Lower leg skin (tissue), 4 donors: ENCODE measurements around the gene MYO15B. TPM values are rescaled to one million over a fixed set of nuclear protein-coding genes. Genes with fewer than 3 reads are reported as not detected.

Experiments
- DNase-seq, 2 donors: peaks; one replicate each; pipeline ENCODE4 v3.0.0-alpha.2; 2019; ENCODE audit warnings: low spot score in 2 of 2
- H3K4me3 ChIP-seq: fragments of 200-600 bp; sonication (generic); 2 replicates; pipeline ENCODE4 v1.5.1; 2017; ENCODE audit warnings: mild to moderate bottlenecking, low read depth; ENCODE audit not compliant: poor library complexity, severe bottlenecking
- CTCF ChIP-seq, 3 donors: fragments of 450-650 bp; IDR thresholded peaks; one replicate each; pipeline ENCODE4 v1.5.1; 2016; ENCODE audit warnings: antibody characterized with exemption in 3 of 3, mild to moderate bottlenecking in 3 of 3, moderate library complexity in 2 of 3
- POLR2A ChIP-seq, 2 donors: fragments of 450-650 bp; IDR thresholded peaks; one replicate each; pipeline ENCODE4 v1.6.1; 2016 to 2017; ENCODE audit warnings: antibody characterized with exemption in 2 of 2, mild to moderate bottlenecking in 1 of 2, moderate library complexity in 1 of 2
- WGBS, 2 donors: methylation state at CpG; one replicate each; pipeline ENCODE4 v1.1.5; 2018; 5-methylcytosine and 5-hydroxymethylcytosine counted together
- intact Hi-C: fragments of 100-400 bp; cut with DNase I; formaldehyde crosslinking; loops from one replicate; pipeline ENCODE4 v1.15.0; 2023; ENCODE audit warnings: low total_unique reads
- total RNA-seq, 4 donors: library from RNA; depleted of rRNA; stranded (reverse); fragments of >200 nt; gene quantifications; one replicate each; pipeline ENCODE4 v1.1.0, GENCODE V29; 2016

Gene MYO15B
- total RNA-seq, 4 donors from 2014 or later, result 32.1 to 103 (median 38.9) TPM

DNA sequence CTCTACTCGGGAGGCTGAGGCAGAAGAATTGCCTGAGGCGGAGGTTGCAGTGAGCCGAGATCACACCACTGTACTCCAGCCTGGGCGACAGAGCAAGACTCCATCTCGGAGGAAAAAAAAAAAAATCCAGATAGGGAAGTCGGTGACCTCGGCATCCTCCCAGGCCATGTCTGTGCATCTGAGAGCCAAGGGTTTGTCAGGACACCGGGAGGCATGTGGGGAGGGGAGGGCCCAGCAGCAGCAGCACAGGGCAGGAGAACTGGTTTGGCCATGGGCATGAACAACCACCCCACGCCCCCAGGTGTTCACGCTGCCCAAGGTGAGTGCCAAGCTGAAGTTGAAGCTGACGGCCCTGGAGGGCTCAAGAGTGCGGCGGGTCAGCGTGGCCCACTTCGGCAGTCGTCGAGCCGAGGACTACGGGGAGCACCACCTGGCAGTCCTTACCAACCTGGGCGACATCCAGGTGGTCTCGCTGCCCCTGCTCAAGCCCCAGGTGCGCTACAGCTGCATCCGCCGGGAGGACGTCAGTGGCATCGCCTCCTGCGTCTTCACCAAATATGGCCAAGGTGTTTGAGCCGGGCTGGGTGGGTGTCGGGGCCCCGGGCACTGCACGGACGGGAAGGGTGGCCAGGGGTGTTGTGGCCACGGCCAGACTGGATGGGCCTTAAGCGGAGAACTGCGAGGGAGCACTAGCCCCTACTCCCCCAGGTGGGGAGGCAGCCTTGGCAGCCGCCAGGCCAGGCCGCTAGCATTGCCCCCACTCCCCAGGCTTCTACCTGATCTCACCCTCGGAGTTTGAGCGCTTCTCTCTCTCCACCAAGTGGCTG, 14.7 kb upstream of the MYO15B start:
- 90 to 91% methylated on average over 39 of the region's 39 CpGs for WGBS, 2 donors
- intact Hi-C loops, result no loop called here

GRCh38 chr17:75573540-75573957, 14.1 kb upstream of the MYO15B start:
- no peak for DNase-seq
- 93% methylated on average over 16 of the region's 16 CpGs for WGBS, 2 donors
- no peak overlapping the region for H3K4me3 ChIP-seq
- intact Hi-C loops, result no loop called here
- TF ChIP-seq CTCF (IDR thresholded peaks at IDR 0.05) (no peak), POLR2A (IDR thresholded peaks at IDR 0.05) (no peak)

More for the DNA sequence above, 14.7 kb upstream of the MYO15B start:
- no peak for TF ChIP-seq CTCF (IDR thresholded peaks at IDR 0.05)
- no peak for TF ChIP-seq POLR2A (IDR thresholded peaks at IDR 0.05)
- no peak overlapping the region for H3K4me3 ChIP-seq
- DNase-seq, result no peak

- H3K4me3 ChIP-seq, result no peak overlapping the region
- TF ChIP-seq CTCF (IDR thresholded peaks at IDR 0.05) (no peak), POLR2A (IDR thresholded peaks at IDR 0.05) (no peak)
- intact Hi-C loops, result no loop called here
- DNase-seq, result no peak
- 86 to 94% methylated on average over 11 to 13 of the region's 13 CpGs for WGBS, 2 donors
Observed at GRCh38 chr17:75573994-75574393, 13.6 kb upstream of the MYO15B start.

GRCh38 chr17:75574404-75575036, 13.1 kb upstream of the MYO15B start:
- WGBS, 2 donors, result 81 to 83% methylated on average over 29 of the region's 29 CpGs
- TF ChIP-seq POLR2A (IDR thresholded peaks at IDR 0.05), result no peak
- no peak overlapping the region for H3K4me3 ChIP-seq
- intact Hi-C loops, result no loop called here
- no peak for DNase-seq

- DNase-seq, result no peak
- 90 to 91% methylated on average over 10 of the region's 10 CpGs for WGBS, 2 donors
- H3K4me3 ChIP-seq, result no peak overlapping the region
- intact Hi-C loops, result no loop called here
- no peak for TF ChIP-seq POLR2A (IDR thresholded peaks at IDR 0.05)
- TF ChIP-seq CTCF (IDR thresholded peaks at IDR 0.05), result no peak
Observed at GRCh38 chr17:75575197-75575596, 12.4 kb upstream of the MYO15B start.

DNA sequence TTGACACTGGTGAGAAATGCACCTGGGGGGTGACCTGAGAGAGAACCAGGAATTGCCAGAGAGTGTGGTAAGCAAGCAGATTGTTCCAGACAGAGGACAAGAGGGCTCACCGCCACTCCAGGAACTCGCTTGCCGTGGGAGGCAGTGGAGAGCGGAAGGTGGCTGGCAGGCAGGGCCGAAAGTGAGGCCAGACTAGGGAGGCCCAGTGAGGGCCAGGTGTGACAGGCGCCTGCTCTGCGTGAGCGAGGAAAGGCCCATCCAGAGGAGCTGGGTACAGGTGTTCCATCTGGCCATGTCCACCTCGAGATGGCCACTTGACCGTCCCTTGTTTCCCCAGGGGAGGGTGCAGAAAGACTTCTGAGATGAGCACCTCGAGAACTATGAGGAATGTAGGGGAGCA, 11.9 kb upstream of the MYO15B start:
- intact Hi-C loops, result no loop called here
- WGBS, 2 donors, result 94 to 95% methylated on average over 11 of the region's 11 CpGs
- DNase-seq, result no peak
- no peak for TF ChIP-seq CTCF (IDR thresholded peaks at IDR 0.05)
- no peak for TF ChIP-seq POLR2A (IDR thresholded peaks at IDR 0.05)
- H3K4me3 ChIP-seq, result no peak overlapping the region
